Ascending aorta (tissue), 2 donors: Measurements from ENCODE around the gene ELK4. TPM values are rescaled to one million over a fixed set of nuclear protein-coding genes. Genes with fewer than 3 reads are reported as not detected.
A peak's percentile ranks its signal among the peaks of the same experiment; 100 is the strongest.

Source experiments
- DNase-seq, 2 donors: peaks; one replicate each; pipeline ENCODE4 v3.0.0-alpha.2; 2019; ENCODE audit warnings: low spot score in 2 of 2
- H3K27ac ChIP-seq, 2 donors: fragments of 200-600 bp; sonication (generic); one replicate each; pipeline ENCODE4 v1.5.1; 2016 to 2017; ENCODE audit warnings: mild to moderate bottlenecking in 1 of 2
- H3K27me3 ChIP-seq: fragments of 200-600 bp; sonication (generic); one replicate; pipeline ENCODE4 v1.5.1; 2017
- H3K36me3 ChIP-seq, 2 donors: fragments of 200-600 bp; sonication (generic); one replicate each; pipeline ENCODE4 v1.5.1; 2016
- H3K4me1 ChIP-seq, 2 donors: fragments of 200-600 bp; sonication (generic); one replicate each; pipeline ENCODE4 v1.5.1; 2016 to 2017; ENCODE audit warnings: mild to moderate bottlenecking in 1 of 2
- H3K4me3 ChIP-seq, 2 donors: fragments of 200-600 bp; sonication (generic); one replicate each; pipeline ENCODE4 v1.5.1; 2016 to 2017; ENCODE audit warnings: mild to moderate bottlenecking in 1 of 2
- H3K9me3 ChIP-seq, 2 donors: fragments of 200-600 bp; sonication (generic); one replicate each; pipeline ENCODE4 v1.5.1; 2016
- CTCF ChIP-seq, 3 experiments: fragments of 200-600 bp in 2 of 3; fragments of 450-650 bp in 1 of 3; sonication (generic) in 2 of 3; IDR thresholded peaks; one replicate each; pipeline ENCODE4 v1.5.1; 2016 to 2019; ENCODE audit warnings: antibody characterized with exemption in 3 of 3, mild to moderate bottlenecking in 1 of 3, moderate library complexity in 1 of 3
- intact Hi-C: fragments of 100-400 bp; cut with DNase I; formaldehyde crosslinking; loops from one replicate; pipeline ENCODE4 v1.15.1; 2023
- total RNA-seq: library from RNA; depleted of rRNA; stranded (reverse); fragments of >200 nt; gene quantifications from one replicate; pipeline ENCODE4 v1.1.0, GENCODE V29; 2016

ELK4 gene
- total RNA-seq, 1 donor from 2014 or later, result 23.7 TPM

DNA sequence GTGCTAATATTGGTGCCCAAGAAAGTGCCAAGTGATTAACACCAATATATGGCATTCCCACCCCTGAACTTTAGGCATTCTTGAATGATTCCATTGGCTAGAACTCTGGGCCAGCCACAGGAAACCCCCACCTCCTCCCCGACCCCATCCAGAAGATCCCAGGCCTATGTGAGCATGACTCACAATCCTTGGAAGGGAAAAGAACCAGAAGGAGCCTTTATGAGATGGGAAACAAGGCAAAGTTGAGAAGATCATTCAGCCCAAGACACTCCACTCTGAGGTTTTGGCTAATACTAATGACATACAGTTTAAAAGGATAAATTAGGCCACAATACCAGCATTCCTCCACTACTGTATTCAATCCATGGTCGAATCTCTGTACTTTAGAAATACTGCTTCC, 21.8 kb downstream of the ELK4 start:
- no peaks in the 10 kb centered on the region for H3K4me1 ChIP-seq
- no peak for DNase-seq
- intact Hi-C loops, result no loop called here
- H3K36me3 ChIP-seq, result peaks cover 16 to 21% of the 10 kb centered on the region in 2 donors
- no peaks in the 10 kb centered on the region for H3K27me3 ChIP-seq
- no peak overlapping the region for H3K27ac ChIP-seq
- no peak for TF ChIP-seq CTCF (IDR thresholded peaks at IDR 0.05)
- no peak overlapping the region for H3K4me3 ChIP-seq
- H3K9me3 ChIP-seq, result no peaks in the 10 kb centered on the region

GRCh38 chr1:205604825-205605505, 26.8 kb downstream of the ELK4 start:
- H3K4me3 ChIP-seq, result no peak overlapping the region
- no peak for DNase-seq
- no peaks in the 10 kb centered on the region for H3K9me3 ChIP-seq
- peaks cover 0 to 6% of the 10 kb centered on the region in 2 donors for H3K4me1 ChIP-seq
- intact Hi-C loops, result no loop called here
- no peaks in the 10 kb centered on the region for H3K36me3 ChIP-seq
- H3K27ac ChIP-seq, result no peak overlapping the region
- H3K27me3 ChIP-seq, result no peaks in the 10 kb centered on the region
- no peak for TF ChIP-seq CTCF (IDR thresholded peaks at IDR 0.05)

DNA sequence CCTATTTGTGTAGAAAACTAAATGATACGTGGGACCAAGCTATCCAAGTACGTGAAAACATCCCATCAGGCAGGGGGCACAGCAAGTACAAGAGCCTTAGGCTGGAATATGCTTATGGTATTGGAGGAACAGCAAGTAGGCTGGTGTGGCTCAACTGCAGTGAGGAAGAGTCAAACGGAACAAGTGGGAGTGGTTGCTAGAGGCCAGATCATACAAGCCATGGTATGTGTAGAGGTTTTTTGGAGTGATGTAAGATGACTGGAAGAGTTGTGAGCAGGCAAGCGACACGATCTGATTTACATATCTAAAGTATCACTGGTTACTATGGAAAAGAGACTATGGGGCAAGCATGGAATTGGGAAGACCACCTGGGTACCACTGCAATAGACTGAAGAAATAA, 27.8 kb downstream of the ELK4 start:
- H3K27ac ChIP-seq, result no peak overlapping the region
- H3K9me3 ChIP-seq, result no peaks in the 10 kb centered on the region
- no peak for TF ChIP-seq CTCF (IDR thresholded peaks at IDR 0.05)
- H3K36me3 ChIP-seq, result no peaks in the 10 kb centered on the region
- DNase-seq, result no peak
- intact Hi-C loops, result no loop called here
- H3K4me3 ChIP-seq, result no peak overlapping the region
- no peaks in the 10 kb centered on the region for H3K27me3 ChIP-seq
- peaks cover 0 to 11% of the 10 kb centered on the region in 2 donors for H3K4me1 ChIP-seq

DNA sequence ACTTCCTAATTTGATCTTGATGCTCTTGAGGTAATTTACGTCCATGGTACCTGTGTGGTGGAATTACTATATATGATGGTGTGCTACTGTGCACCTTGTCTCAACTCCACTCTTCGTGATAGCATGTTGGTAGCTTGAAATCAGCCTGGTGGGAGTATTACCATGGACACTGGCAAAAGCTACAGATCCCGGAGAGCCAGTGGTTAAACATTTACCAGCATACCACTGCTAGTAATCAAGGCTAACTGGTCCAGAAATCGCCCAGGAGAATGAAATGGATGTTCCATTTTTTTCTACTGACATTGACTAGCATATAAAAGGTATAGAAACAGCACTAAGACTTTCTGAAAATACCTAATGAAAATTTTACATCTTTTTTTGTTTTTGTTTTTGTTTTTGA, 30.6 kb downstream of the ELK4 start:
- Histone ChIP-seq H3K27me3 (no peaks in the 10 kb centered on the region), H3K4me3 (no peak overlapping the region), H3K36me3 (no peaks in the 10 kb centered on the region), H3K4me1 (peaks cover 11 to 26% of the 10 kb centered on the region in 2 donors), H3K9me3 (no peaks in the 10 kb centered on the region), H3K27ac (no peak overlapping the region)
- DNase-seq, result no peak
- intact Hi-C loops, result no loop called here
- TF ChIP-seq CTCF (IDR thresholded peaks at IDR 0.05), result no peak

DNA sequence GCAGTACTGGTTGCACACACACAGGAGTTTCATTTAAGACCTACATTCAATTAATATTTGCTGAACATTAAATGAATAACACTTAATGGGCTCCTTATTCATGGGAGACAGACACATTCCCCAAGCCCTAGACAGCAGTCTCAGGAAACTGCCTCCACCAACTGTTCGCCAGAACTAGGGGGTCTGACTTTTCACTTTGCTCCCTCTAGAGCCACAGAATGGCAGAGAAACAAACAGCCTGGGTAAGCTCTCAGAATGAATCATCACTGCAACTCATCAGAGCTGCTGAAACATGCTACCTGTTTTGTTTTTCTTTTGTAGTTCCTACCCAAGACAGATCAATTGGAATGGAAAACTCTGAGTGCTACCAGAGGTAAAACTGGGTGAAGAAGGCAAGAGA, 31.7 kb downstream of the ELK4 start:
- peak in 1 of 2 donors; percentile 34 for DNase-seq
- intact Hi-C loops, result no loop called here
- Histone ChIP-seq H3K4me1 (peaks cover 11 to 26% of the 10 kb centered on the region in 2 donors), H3K9me3 (no peaks in the 10 kb centered on the region), H3K4me3 (peak overlapping the region in 1 of 2 donors; percentile 20), H3K27me3 (no peaks in the 10 kb centered on the region), H3K27ac (peak overlapping the region; percentile 69 to 79), H3K36me3 (no peaks in the 10 kb centered on the region)
- TF ChIP-seq CTCF (IDR thresholded peaks at IDR 0.05), result peak in 1 of 3 experiments; percentile 10
